Nephron progenitor cell (in vitro differentiated cells): Measurements from ENCODE around the gene AOPEP.

Experiments used
- DNase-seq: peaks from one replicate; pipeline ENCODE4 v3.0.0; 2021
- H3K27ac Mint-ChIP-seq: 2 replicates; pipeline ENCODE4 v1.8.0; 2021; ENCODE audit warnings: mild to moderate bottlenecking, moderate library complexity, mixed read lengths
- H3K27me3 Mint-ChIP-seq: 2 replicates; pipeline ENCODE4 v1.8.0; 2021; ENCODE audit warnings: mild to moderate bottlenecking, low read depth, mixed read lengths; ENCODE audit not compliant: poor library complexity
- H3K36me3 Mint-ChIP-seq: 2 replicates; pipeline ENCODE4 v1.8.0; 2021; ENCODE audit warnings: low read depth, mixed read lengths
- H3K4me1 Mint-ChIP-seq: 2 replicates; pipeline ENCODE4 v1.8.0; 2021; ENCODE audit warnings: mixed read lengths
- H3K4me3 Mint-ChIP-seq: 2 replicates; pipeline ENCODE4 v1.8.0; 2021; ENCODE audit warnings: mild to moderate bottlenecking, moderate library complexity, mixed read lengths
- H3K9me3 Mint-ChIP-seq: 2 replicates; pipeline ENCODE4 v1.8.0; 2021; ENCODE audit warnings: mild to moderate bottlenecking, moderate library complexity, mixed read lengths
- TF ChIP-seq, protein P1 (sequence below): fragments of 200-600 bp; sonication (generic); IDR thresholded peaks from 2 replicates; pipeline ENCODE4 v1.5.0; 2021; ENCODE audit warnings: antibody characterized with exemption

AOPEP gene

DNA sequence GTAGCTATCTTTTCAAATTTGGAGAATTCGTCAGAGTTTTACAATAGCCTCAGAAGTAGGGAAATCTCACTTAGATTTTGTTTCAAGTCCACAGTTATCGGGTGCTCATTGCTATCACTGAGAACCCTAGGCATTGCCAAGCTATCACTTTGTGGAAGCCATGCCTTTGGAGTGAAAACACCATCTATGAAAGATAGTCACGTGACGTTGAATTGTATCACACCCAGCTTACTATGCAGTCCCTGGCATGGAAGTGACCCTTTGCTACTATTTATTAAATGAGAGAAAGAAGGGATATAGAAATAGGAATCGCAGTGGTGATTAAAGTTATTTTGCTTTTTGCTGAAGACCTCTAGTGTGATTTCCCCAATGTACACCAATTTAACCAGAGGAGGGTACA is 97.2 kb downstream of the AOPEP start:
- H3K9me3 Mint-ChIP-seq = no peaks in the 10 kb centered on the region
- TF ChIP-seq, protein P1, sequence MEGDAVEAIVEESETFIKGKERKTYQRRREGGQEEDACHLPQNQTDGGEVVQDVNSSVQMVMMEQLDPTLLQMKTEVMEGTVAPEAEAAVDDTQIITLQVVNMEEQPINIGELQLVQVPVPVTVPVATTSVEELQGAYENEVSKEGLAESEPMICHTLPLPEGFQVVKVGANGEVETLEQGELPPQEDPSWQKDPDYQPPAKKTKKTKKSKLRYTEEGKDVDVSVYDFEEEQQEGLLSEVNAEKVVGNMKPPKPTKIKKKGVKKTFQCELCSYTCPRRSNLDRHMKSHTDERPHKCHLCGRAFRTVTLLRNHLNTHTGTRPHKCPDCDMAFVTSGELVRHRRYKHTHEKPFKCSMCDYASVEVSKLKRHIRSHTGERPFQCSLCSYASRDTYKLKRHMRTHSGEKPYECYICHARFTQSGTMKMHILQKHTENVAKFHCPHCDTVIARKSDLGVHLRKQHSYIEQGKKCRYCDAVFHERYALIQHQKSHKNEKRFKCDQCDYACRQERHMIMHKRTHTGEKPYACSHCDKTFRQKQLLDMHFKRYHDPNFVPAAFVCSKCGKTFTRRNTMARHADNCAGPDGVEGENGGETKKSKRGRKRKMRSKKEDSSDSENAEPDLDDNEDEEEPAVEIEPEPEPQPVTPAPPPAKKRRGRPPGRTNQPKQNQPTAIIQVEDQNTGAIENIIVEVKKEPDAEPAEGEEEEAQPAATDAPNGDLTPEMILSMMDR = no peak
- H3K4me1 Mint-ChIP-seq = peaks cover 84% of the 10 kb centered on the region
- H3K27ac Mint-ChIP-seq = peak overlapping the region; percentile 21
- no peaks in the 10 kb centered on the region for H3K27me3 Mint-ChIP-seq
- H3K4me3 Mint-ChIP-seq = no peak overlapping the region
- no peak for DNase-seq
- H3K36me3 Mint-ChIP-seq = peaks cover 28% of the 10 kb centered on the region

DNA sequence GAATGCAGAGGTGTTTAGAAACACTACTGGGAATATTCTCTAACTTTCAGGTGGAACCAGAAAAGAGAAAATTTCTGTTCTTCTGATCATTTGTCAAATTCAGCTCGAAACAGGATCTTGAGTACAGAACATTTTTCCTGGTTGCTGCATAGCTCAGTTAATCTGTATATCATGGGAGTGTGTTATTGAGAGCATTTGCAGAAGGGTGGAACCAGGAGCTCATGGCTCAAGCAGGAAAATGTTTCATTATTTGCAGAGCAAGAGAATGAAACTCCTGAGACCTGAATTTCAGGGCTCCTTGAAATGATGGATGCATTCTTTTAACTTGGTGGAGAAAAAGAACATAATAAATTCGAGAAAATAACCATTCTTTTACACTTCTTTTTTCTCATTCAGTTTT is 97.9 kb downstream of the AOPEP start:
- Mint-ChIP-seq H3K27ac (peak overlapping the region; percentile 90), H3K36me3 (peaks cover 23% of the 10 kb centered on the region), H3K9me3 (no peaks in the 10 kb centered on the region), H3K27me3 (no peaks in the 10 kb centered on the region), H3K4me3 (no peak overlapping the region), H3K4me1 (peaks cover 78% of the 10 kb centered on the region)
- DNase-seq = no peak
- TF ChIP-seq, protein P1 = no peak

DNA sequence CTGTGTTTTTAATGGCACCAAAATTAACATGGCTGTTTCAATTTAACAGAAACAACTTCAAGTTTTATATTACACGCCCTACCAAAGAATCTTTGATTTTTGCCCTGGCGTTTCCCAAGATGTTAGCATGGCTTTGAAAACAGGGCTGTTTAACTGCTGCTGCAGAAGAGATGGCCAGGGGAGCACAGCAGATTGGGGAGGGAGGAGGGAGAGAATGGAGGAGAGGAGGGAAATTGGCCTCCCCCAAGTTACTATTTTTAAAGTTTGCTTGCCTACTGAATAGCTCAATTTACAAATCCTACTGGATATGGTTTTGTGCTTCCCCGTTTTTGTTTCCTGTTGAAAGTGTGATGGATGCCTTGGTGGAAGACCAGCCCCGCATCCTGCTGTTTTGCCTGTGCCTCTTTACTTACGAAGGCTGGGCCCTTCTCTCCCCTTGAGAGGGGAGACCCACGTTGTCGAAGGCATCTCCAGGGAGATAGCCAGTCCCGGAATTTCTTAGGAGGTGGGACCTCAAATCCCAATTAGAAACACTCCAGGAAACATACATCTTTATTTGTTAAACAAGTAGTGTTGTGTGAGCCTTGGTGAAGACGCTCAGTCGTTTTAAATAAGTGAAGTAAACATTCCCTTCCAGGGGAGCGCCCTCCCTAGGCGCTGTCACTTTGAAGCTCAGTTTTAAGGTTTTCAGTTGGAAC is 98.6 kb downstream of the AOPEP start:
- peaks cover 2% of the 10 kb centered on the region for H3K9me3 Mint-ChIP-seq
- H3K27me3 Mint-ChIP-seq = no peaks in the 10 kb centered on the region
- peak overlapping the region; percentile 90 for H3K27ac Mint-ChIP-seq
- H3K4me3 Mint-ChIP-seq = peak overlapping the region; percentile 9
- TF ChIP-seq, protein P1 = no peak
- H3K36me3 Mint-ChIP-seq = peaks cover 28% of the 10 kb centered on the region
- no peak for DNase-seq
- peaks cover 77% of the 10 kb centered on the region for H3K4me1 Mint-ChIP-seq

DNA sequence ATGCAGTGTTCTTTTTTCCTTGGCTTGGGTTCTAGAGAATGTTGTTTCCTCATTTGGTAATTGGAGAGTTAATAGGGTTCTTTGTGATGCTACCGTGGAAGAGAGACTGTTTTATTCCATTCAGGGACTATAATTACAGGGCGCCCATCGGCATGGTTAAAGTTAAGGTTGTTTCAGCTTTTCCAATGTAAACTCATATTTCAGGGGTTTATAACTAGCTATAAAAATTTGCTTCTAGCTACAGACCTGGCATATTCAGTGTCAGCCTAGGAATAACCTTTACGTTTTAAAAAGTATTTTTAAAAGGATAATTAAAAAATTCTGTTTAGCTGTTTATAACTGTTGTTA is 99.1 kb downstream of the AOPEP start:
- Mint-ChIP-seq H3K4me3 (peak overlapping the region; percentile 9), H3K9me3 (peaks cover 7% of the 10 kb centered on the region), H3K27me3 (no peaks in the 10 kb centered on the region), H3K27ac (peak overlapping the region; percentile 90), H3K36me3 (peaks cover 28% of the 10 kb centered on the region), H3K4me1 (peaks cover 77% of the 10 kb centered on the region)
- TF ChIP-seq, protein P1 = no peak
- no peak for DNase-seq

DNA sequence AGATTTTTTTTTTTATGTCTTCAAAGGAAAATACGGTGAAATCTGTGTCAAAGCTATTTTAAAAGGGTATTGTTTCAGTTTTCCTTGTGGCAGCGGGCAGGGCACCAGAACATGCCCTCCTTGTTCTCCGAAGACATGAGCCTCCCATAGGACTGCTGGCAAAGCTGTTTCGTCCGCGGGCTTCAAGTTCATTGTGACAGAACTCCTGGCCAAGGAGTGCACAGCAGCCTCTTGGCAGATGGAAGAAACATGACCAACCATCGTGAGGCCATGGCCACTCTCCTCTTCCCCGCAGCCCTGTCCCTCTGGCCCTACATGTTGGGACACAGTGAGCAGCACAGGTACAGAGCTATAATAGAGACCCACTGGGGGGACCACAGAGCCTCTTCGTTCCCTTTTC is 99.5 kb downstream of the AOPEP start:
- H3K9me3 Mint-ChIP-seq = peaks cover 11% of the 10 kb centered on the region
- DNase-seq = no peak
- peaks cover 33% of the 10 kb centered on the region for H3K36me3 Mint-ChIP-seq
- H3K27me3 Mint-ChIP-seq = no peaks in the 10 kb centered on the region
- TF ChIP-seq, protein P1 = no peak
- no peak overlapping the region for H3K4me3 Mint-ChIP-seq
- H3K4me1 Mint-ChIP-seq = peaks cover 74% of the 10 kb centered on the region
- no peak overlapping the region for H3K27ac Mint-ChIP-seq
